Glutamatergic neuron (in vitro differentiated cells): Measurements from ENCODE around the gene ETV1. TPM values are rescaled to one million over a fixed set of nuclear protein-coding genes. Genes with fewer than 3 reads are reported as not detected.

Source experiments
- DNase-seq: peaks from one replicate; pipeline ENCODE4 v3.0.0; 2022
- H3K27ac Mint-ChIP-seq: one replicate; pipeline ENCODE4 v1.8.0; 2020; ENCODE audit warnings: mild to moderate bottlenecking, mixed read lengths, inconsistent platforms; ENCODE audit not compliant: unreplicated experiment
- H3K27me3 Mint-ChIP-seq: one replicate; pipeline ENCODE4 v1.8.0; 2020; ENCODE audit warnings: mild to moderate bottlenecking, moderate library complexity, mixed read lengths, inconsistent platforms; ENCODE audit not compliant: unreplicated experiment
- H3K36me3 Mint-ChIP-seq: one replicate; pipeline ENCODE4 v1.8.0; 2020; ENCODE audit warnings: mild to moderate bottlenecking, mixed read lengths, inconsistent platforms; ENCODE audit not compliant: unreplicated experiment
- H3K4me1 Mint-ChIP-seq: one replicate; pipeline ENCODE4 v1.8.0; 2020; ENCODE audit warnings: mild to moderate bottlenecking, low read depth, mixed read lengths, inconsistent platforms; ENCODE audit not compliant: unreplicated experiment
- H3K4me3 Mint-ChIP-seq: one replicate; pipeline ENCODE4 v1.8.0; 2020; ENCODE audit warnings: mild to moderate bottlenecking, mixed read lengths, inconsistent platforms; ENCODE audit not compliant: unreplicated experiment
- H3K9me3 Mint-ChIP-seq: one replicate; pipeline ENCODE4 v1.8.0; 2020; ENCODE audit warnings: mild to moderate bottlenecking, moderate library complexity, mixed read lengths, inconsistent platforms; ENCODE audit not compliant: unreplicated experiment
- total RNA-seq: library from RNA; stranded (reverse); fragmentation: NEBNext Ultra II Directional; extraction: Animal tissue kit (Norgen Biotek cat#: 25700); gene quantifications from one replicate; pipeline ENCODE4 v1.2.1, GENCODE V29; 2021; ENCODE audit not compliant: unreplicated experiment
- TF ChIP-seq, protein P1 (sequence below): fragments of 200-600 bp; sonication (generic); IDR thresholded peaks from one replicate; pipeline ENCODE4 v1.5.0; 2021; ENCODE audit not compliant: partially characterized antibody, unreplicated experiment

ETV1 gene
- total RNA-seq, 1 donor from 2014 or later: 51.8 TPM

DNA sequence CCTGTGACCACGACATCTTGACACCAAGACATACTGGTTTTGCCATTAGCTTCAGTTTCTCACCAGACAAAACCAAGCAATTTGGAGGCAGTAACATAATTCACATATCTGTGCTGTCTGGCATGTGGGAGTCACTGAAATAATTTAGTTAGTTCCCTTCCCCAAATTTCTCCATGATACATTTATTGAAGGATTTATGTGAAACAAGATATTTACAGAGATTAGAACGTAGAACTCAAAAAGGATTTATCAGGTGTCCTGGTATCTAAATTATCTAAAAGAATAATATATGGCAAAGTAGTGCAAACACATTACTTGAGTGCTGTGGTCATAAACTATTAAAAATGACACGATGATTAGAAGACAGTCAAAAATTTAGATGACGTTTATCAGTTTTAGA, 98.7 kb downstream of the ETV1 start:
- H3K36me3 Mint-ChIP-seq: no peaks in the 10 kb centered on the region
- no peaks in the 10 kb centered on the region for H3K9me3 Mint-ChIP-seq
- no peak overlapping the region for H3K4me3 Mint-ChIP-seq
- TF ChIP-seq, protein P1, sequence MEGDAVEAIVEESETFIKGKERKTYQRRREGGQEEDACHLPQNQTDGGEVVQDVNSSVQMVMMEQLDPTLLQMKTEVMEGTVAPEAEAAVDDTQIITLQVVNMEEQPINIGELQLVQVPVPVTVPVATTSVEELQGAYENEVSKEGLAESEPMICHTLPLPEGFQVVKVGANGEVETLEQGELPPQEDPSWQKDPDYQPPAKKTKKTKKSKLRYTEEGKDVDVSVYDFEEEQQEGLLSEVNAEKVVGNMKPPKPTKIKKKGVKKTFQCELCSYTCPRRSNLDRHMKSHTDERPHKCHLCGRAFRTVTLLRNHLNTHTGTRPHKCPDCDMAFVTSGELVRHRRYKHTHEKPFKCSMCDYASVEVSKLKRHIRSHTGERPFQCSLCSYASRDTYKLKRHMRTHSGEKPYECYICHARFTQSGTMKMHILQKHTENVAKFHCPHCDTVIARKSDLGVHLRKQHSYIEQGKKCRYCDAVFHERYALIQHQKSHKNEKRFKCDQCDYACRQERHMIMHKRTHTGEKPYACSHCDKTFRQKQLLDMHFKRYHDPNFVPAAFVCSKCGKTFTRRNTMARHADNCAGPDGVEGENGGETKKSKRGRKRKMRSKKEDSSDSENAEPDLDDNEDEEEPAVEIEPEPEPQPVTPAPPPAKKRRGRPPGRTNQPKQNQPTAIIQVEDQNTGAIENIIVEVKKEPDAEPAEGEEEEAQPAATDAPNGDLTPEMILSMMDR: no peak
- no peaks in the 10 kb centered on the region for H3K4me1 Mint-ChIP-seq
- H3K27me3 Mint-ChIP-seq: no peaks in the 10 kb centered on the region
- DNase-seq: no peak
- H3K27ac Mint-ChIP-seq: no peak overlapping the region

- Mint-ChIP-seq H3K9me3 (no peaks in the 10 kb centered on the region), H3K27me3 (no peaks in the 10 kb centered on the region), H3K4me3 (no peak overlapping the region), H3K4me1 (no peaks in the 10 kb centered on the region), H3K27ac (no peak overlapping the region), H3K36me3 (no peaks in the 10 kb centered on the region)
- DNase-seq: no peak
- TF ChIP-seq, protein P1: no peak
These were observed 103.1 kb downstream of the ETV1 start for GRCh38 chr7:13886356-13886755.

DNA sequence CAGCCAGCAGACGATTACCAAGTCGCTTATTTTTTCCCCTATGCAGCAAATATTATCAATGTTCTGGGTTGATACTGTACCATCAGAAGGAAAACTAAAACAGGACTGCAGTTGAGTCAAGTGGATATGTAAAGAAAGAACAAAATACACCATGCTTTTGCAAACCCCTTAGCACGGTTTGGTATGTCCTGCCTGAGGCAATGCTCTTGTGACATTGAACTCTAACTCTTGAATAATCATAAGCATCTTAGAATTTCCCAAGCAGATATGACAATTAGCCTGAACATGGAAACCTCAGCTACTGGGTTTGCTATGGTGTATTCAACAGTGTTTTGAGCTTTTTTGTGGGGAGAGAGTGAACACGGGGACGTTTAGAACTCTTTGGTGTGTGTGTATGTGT, 107.4 kb downstream of the ETV1 start:
- Mint-ChIP-seq H3K9me3 (peaks cover 2% of the 10 kb centered on the region), H3K4me1 (no peaks in the 10 kb centered on the region), H3K27ac (no peak overlapping the region), H3K4me3 (no peak overlapping the region), H3K27me3 (no peaks in the 10 kb centered on the region), H3K36me3 (no peaks in the 10 kb centered on the region)
- no peak for DNase-seq
- TF ChIP-seq, protein P1: no peak

DNA sequence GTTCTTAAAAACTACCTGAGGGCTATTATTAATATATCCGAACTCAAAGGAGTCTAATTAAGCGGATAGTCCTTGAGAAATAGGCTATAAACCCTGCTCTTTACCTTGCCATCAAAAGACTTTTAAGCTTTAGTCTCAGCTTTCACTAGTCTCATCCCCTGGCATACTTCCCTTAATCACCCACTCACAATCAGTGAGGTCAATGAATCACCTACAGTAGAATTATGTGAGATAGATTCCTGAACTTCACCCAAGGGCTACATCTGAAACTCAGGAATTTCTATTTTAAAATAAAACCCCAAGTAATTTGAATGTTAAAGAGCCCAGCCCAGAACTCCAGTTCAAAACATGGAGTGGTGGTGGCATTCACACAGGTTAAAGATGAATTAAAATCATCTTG, 108.7 kb downstream of the ETV1 start:
- Mint-ChIP-seq H3K4me3 (no peak overlapping the region), H3K4me1 (no peaks in the 10 kb centered on the region), H3K9me3 (peaks cover 2% of the 10 kb centered on the region), H3K36me3 (no peaks in the 10 kb centered on the region), H3K27me3 (no peaks in the 10 kb centered on the region), H3K27ac (no peak overlapping the region)
- TF ChIP-seq, protein P1: no peak
- DNase-seq: no peak

DNA sequence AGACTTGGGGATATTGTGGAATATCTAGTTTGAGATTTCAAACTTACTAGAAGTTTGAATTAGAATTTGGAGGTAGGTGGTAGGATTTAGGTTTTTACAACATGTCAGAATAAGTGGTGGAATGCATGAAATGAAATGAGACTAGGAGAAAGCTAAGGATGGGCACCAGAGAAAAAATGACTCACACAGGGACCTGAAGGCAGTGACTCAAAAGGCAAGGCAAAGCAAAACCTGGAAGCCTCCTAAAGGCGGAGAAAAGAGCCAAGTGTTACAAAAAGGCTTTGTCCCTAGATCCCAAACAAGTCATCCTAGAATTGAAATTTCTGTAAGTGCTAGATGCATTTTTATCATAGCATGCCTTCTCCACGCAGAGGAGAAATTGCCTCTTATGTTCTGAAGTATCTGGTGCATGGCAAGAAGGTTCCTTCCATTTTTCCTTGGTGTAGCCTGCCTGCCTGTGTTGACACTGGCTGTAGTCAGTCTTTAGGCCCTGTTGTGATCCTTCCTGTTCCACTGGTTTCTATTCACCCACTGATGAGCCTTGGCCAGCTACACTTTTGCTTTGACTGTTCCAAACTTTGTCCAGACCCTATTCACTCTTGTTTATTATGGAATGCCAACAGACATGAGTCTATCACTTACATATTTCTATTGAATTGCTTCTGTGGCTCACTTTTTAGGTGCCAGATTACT, 109.3 kb downstream of the ETV1 start:
- Mint-ChIP-seq H3K27me3 (no peaks in the 10 kb centered on the region), H3K36me3 (no peaks in the 10 kb centered on the region)
- TF ChIP-seq, protein P1: no peak

More for the DNA sequence above, 109.3 kb downstream of the ETV1 start:
- H3K4me3 Mint-ChIP-seq: no peak overlapping the region
- no peak for DNase-seq
- H3K27ac Mint-ChIP-seq: no peak overlapping the region
- H3K9me3 Mint-ChIP-seq: peaks cover 2% of the 10 kb centered on the region
- H3K4me1 Mint-ChIP-seq: no peaks in the 10 kb centered on the region
